ENCODE results near the gene RNF223. TPM values are rescaled to one million over a fixed set of nuclear protein-coding genes. Genes with fewer than 3 reads are reported as not detected.
"Not testable (repeated sequence)": the region's sequence is repeated elsewhere in the genome, so short reads cannot be mapped to it uniquely, and the experiment has no call there.

The RNF223 gene
- total RNA-seq, 1 experiment from 2014 or later: 6.3 TPM

GRCh38 chr1:1066403-1067283 lies 7.5 kb downstream of the RNF223 start:
- Histone ChIP-seq H3K79me2 (ENCODE audit: insufficient read depth, low read length) (no peaks in the 10 kb centered on the region), H3K9ac (ENCODE audit: low read length) (no peak overlapping the region), H3K4me3 (replicated peaks in 1 of 2; ENCODE audit: low read depth in 1 of 2, low read length in 2 of 2) (no peak overlapping the region), H3K27ac (ENCODE audit: low read depth, low read length) (no peak overlapping the region), H3K36me3 (ENCODE audit: control insufficient read depth in 1 of 2, insufficient read depth in 2 of 2, low read length in 2 of 2) (no peaks in the 10 kb centered on the region), H3K9me3 (ENCODE audit: control insufficient read depth in 1 of 2, insufficient read depth in 1 of 2, low read depth in 1 of 2, low read length in 2 of 2) (no peaks in the 10 kb centered on the region), H2AFZ (ENCODE audit: low read depth, low read length, poor library complexity, severe bottlenecking) (no peak overlapping the region), H3K4me2 (ENCODE audit: low read length) (no peak overlapping the region), H3K27me3 (ENCODE audit: insufficient read depth, low read length) (no peaks in the 10 kb centered on the region), H3K9me2 (ENCODE audit: insufficient read depth) (no peaks in the 10 kb centered on the region), H3K4me1 (ENCODE audit: control insufficient read depth in 1 of 2, insufficient read depth in 2 of 2, low read length in 2 of 2) (peaks cover 33 to 70% of the 10 kb centered on the region in 2 experiments), H4K20me1 (ENCODE audit: insufficient read depth) (no peaks in the 10 kb centered on the region)
- ChIA-PET CTCF (interaction anchor here (1.0 kb wide), 1 partner anchor 82 kb away, joined by 4 read pairs; no protein-coding TSS in a partner anchor), RAD21 (ENCODE audit: low non-redundant PET in 1 of 2, low total read pairs in 2 of 2, uncharacterized antibody in 2 of 2, unreplicated experiment in 2 of 2) (no interaction called here), POLR2A (interaction anchor here (1.3 kb wide), 1 partner anchor 91 kb away, joined by 3 read pairs; no protein-coding TSS in a partner anchor)
- no peak for TF ChIP-seq ZNF274 (IDR thresholded peaks at IDR 0.05; ENCODE audit: low read depth, low read length)
- TF ChIP-seq POLR2AphosphoS5 (IDR thresholded peaks at IDR 0.05; ENCODE audit: low read depth, low read length): peak; percentile 19; the same call in 1 of the 2 replicates
- no TSS peak for BruUV-seq (replicated peaks)
- DNase-seq (ENCODE audit: low read depth, low spot score) (no peak), ATAC-seq (no peak)
- intact Hi-C loops (cut with micrococcal nuclease): loop anchor here (5.0 kb wide), 1 partner anchor 64 kb away; the partner anchor contains the start of gene HES4

GRCh38 chr1:1065940-1066304 lies 8.2 kb downstream of the RNF223 start:
- H3K36me3 ChIP-seq (ENCODE audit: control insufficient read depth in 1 of 2, insufficient read depth in 2 of 2, low read length in 2 of 2); H2AFZ ChIP-seq (ENCODE audit: low read depth, low read length, poor library complexity, severe bottlenecking); H3K4me2 ChIP-seq (ENCODE audit: low read length); H3K27me3 ChIP-seq (ENCODE audit: insufficient read depth, low read length); H3K27ac ChIP-seq (ENCODE audit: low read depth, low read length); H3K9me3 ChIP-seq (ENCODE audit: control insufficient read depth in 1 of 2, insufficient read depth in 1 of 2, low read depth in 1 of 2, low read length in 2 of 2); DNase-seq (ENCODE audit: low read depth, low spot score); H4K20me1 ChIP-seq (ENCODE audit: insufficient read depth); H3K9me2 ChIP-seq (ENCODE audit: insufficient read depth); H3K9ac ChIP-seq (ENCODE audit: low read length); H3K4me3 ChIP-seq (replicated peaks in 1 of 2; ENCODE audit: low read depth in 1 of 2, low read length in 2 of 2); ATAC-seq; H3K79me2 ChIP-seq (ENCODE audit: insufficient read depth, low read length); RAD21 ChIA-PET (ENCODE audit: low non-redundant PET in 1 of 2, low total read pairs in 2 of 2, uncharacterized antibody in 2 of 2, unreplicated experiment in 2 of 2): not testable (repeated sequence)
- ChIA-PET POLR2A (interaction anchor here (1.3 kb wide), 1 partner anchor 92 kb away, joined by 3 read pairs; no protein-coding TSS in a partner anchor), CTCF (interaction anchor here (1.0 kb wide), 1 partner anchor 81 kb away, joined by 4 read pairs; no protein-coding TSS in a partner anchor)
- intact Hi-C loops (cut with micrococcal nuclease): loop anchor here (5.0 kb wide), 1 partner anchor 64 kb away; the partner anchor contains the start of gene HES4
- BruUV-seq (replicated peaks): TSS peak; percentile 36
- peaks cover 39 to 76% of the 10 kb centered on the region in 2 experiments for H3K4me1 ChIP-seq (ENCODE audit: control insufficient read depth in 1 of 2, insufficient read depth in 2 of 2, low read length in 2 of 2)
